ENCODE data around the gene PTPRN2.

GRCh38 chr7:157855452-157856213 lies 732.0 kb downstream of the PTPRN2 start:
- TF ChIP-seq USF2 (CRISPR knock-in tag; IDR thresholded peaks at IDR 0.05) = no peak
- TF ChIP-seq THAP7 (CRISPR knock-in tag; IDR thresholded peaks at IDR 0.05) = no peak
- TF ChIP-seq BRCA1 (IDR thresholded peaks at IDR 0.05) = no peak
- no peak for TF ChIP-seq BRCA1 (CRISPR knock-in tag; IDR thresholded peaks at IDR 0.05)
- no peak for TF ChIP-seq CTCF (IDR thresholded peaks at IDR 0.05 in 2 of 3, conservative IDR thresholded peaks at IDR 0.05 in 1 of 3; ENCODE audit: insufficient read depth in 2 of 3, low read depth in 1 of 3, low read length in 3 of 3)
- no peak for TF ChIP-seq MAX (CRISPR knock-in tag; IDR thresholded peaks at IDR 0.05)
- no peak for TF ChIP-seq MLX (CRISPR knock-in tag; conservative IDR thresholded peaks at IDR 0.05)
